ENCODE measurements around the gene SERPINB6. TPM values are rescaled to one million over a fixed set of nuclear protein-coding genes. Genes with fewer than 3 reads are reported as not detected.
A peak's percentile ranks its signal among the peaks of the same experiment; 100 is the strongest.

The SERPINB6 gene
- total and polyA plus RNA-seq, 9 of the 15 experiments (the other 6 are each of a cell fraction or from before 2014, with no cell fraction given): 86.6 to 211 (median 143) TPM

DNA sequence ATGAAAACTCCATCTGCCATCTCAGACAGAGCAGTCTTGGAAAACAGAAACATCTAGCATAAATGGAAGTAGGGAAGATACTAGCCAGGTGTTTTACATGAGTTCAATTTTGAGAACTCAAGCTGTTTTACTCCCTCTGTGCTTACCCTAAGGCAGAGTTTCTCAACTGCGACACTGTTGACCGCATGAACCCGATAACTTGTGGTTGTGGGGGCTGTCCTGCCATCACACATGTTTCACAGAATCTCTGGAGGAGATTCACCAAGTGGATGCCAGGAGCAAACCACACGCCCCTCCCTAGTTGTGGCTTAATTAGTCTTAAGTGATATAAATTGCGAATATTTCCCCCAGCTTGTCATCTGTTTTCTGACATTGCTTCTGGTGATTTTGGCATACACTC lies 2.3 kb upstream of the SERPINB6 start (continued):
- TF ChIP-seq, protein P1, sequence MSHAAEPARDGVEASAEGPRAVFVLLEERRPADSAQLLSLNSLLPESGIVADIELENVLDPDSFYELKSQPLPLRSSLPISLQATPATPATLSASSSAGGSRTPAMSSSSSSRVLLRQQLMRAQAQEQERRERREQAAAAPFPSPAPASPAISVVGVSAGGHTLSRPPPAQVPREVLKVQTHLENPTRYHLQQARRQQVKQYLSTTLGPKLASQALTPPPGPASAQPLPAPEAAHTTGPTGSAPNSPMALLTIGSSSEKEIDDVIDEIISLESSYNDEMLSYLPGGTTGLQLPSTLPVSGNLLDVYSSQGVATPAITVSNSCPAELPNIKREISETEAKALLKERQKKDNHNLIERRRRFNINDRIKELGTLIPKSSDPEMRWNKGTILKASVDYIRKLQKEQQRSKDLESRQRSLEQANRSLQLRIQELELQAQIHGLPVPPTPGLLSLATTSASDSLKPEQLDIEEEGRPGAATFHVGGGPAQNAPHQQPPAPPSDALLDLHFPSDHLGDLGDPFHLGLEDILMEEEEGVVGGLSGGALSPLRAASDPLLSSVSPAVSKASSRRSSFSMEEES (CRISPR knock-in tag; IDR thresholded peaks at IDR 0.05): no peak
- TF ChIP-seq MYBL2 (IDR thresholded peaks at IDR 0.05; ENCODE audit: low read depth): no peak
- no peak for TF ChIP-seq MYBL2 (CRISPR knock-in tag; IDR thresholded peaks at IDR 0.05; ENCODE audit: borderline replicate concordance)
- TF ChIP-seq, protein P2, sequence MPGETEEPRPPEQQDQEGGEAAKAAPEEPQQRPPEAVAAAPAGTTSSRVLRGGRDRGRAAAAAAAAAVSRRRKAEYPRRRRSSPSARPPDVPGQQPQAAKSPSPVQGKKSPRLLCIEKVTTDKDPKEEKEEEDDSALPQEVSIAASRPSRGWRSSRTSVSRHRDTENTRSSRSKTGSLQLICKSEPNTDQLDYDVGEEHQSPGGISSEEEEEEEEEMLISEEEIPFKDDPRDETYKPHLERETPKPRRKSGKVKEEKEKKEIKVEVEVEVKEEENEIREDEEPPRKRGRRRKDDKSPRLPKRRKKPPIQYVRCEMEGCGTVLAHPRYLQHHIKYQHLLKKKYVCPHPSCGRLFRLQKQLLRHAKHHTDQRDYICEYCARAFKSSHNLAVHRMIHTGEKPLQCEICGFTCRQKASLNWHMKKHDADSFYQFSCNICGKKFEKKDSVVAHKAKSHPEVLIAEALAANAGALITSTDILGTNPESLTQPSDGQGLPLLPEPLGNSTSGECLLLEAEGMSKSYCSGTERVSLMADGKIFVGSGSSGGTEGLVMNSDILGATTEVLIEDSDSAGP (CRISPR knock-in tag; IDR thresholded peaks at IDR 0.05): no peak
- TF ChIP-seq KAT2B (IDR thresholded peaks at IDR 0.05; ENCODE audit: low read depth, low read length): no peak
- TF ChIP-seq, protein P3, sequence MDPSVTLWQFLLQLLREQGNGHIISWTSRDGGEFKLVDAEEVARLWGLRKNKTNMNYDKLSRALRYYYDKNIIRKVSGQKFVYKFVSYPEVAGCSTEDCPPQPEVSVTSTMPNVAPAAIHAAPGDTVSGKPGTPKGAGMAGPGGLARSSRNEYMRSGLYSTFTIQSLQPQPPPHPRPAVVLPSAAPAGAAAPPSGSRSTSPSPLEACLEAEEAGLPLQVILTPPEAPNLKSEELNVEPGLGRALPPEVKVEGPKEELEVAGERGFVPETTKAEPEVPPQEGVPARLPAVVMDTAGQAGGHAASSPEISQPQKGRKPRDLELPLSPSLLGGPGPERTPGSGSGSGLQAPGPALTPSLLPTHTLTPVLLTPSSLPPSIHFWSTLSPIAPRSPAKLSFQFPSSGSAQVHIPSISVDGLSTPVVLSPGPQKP (CRISPR knock-in tag; IDR thresholded peaks at IDR 0.05): no peak
- no peak for TF ChIP-seq ZNF146 (CRISPR knock-in tag; IDR thresholded peaks at IDR 0.05; ENCODE audit: unreplicated experiment)
- TF ChIP-seq ARID2 (IDR thresholded peaks at IDR 0.05): no peak
- TF ChIP-seq, protein P4, sequence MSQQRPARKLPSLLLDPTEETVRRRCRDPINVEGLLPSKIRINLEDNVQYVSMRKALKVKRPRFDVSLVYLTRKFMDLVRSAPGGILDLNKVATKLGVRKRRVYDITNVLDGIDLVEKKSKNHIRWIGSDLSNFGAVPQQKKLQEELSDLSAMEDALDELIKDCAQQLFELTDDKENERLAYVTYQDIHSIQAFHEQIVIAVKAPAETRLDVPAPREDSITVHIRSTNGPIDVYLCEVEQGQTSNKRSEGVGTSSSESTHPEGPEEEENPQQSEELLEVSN (IDR thresholded peaks at IDR 0.05; ENCODE audit: borderline replicate concordance in 1 of 2, extremely low read depth in 1 of 2, insufficient read depth in 1 of 2, insufficient read length in 1 of 2, low read depth in 1 of 2, low read length in 1 of 2, poor library complexity in 1 of 2, severe bottlenecking in 1 of 2): no peak
- TF ChIP-seq HNRNPLL (IDR thresholded peaks at IDR 0.05; ENCODE audit: low read depth, low read length, poor library complexity, severe bottlenecking): no peak
- peak; percentile 41; the same call in 1 of the 2 replicates for TF ChIP-seq ARID1B (IDR thresholded peaks at IDR 0.05)
- no peak for TF ChIP-seq NFE2 (IDR thresholded peaks at IDR 0.05; ENCODE audit: low read depth)
- TF ChIP-seq GTF2A2 (tag; IDR thresholded peaks at IDR 0.05): no peak
- TF ChIP-seq ZKSCAN8 (CRISPR knock-in tag; IDR thresholded peaks at IDR 0.05): no peak
- TF ChIP-seq, protein P5, sequence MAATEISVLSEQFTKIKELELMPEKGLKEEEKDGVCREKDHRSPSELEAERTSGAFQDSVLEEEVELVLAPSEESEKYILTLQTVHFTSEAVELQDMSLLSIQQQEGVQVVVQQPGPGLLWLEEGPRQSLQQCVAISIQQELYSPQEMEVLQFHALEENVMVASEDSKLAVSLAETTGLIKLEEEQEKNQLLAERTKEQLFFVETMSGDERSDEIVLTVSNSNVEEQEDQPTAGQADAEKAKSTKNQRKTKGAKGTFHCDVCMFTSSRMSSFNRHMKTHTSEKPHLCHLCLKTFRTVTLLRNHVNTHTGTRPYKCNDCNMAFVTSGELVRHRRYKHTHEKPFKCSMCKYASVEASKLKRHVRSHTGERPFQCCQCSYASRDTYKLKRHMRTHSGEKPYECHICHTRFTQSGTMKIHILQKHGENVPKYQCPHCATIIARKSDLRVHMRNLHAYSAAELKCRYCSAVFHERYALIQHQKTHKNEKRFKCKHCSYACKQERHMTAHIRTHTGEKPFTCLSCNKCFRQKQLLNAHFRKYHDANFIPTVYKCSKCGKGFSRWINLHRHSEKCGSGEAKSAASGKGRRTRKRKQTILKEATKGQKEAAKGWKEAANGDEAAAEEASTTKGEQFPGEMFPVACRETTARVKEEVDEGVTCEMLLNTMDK (IDR thresholded peaks at IDR 0.05; ENCODE audit: borderline replicate concordance, insufficient read depth, low read depth, low read length, poor library complexity, severe bottlenecking): no peak
- no peak for TF ChIP-seq ZNF584 (CRISPR knock-in tag; IDR thresholded peaks at IDR 0.05; ENCODE audit: low read depth)
- no peak for TF ChIP-seq PRPF4 (IDR thresholded peaks at IDR 0.05; ENCODE audit: insufficient read depth, low read depth, low read length, poor library complexity, severe bottlenecking)
- TF ChIP-seq SP1 (CRISPR knock-in tag; IDR thresholded peaks at IDR 0.05): no peak
- TF ChIP-seq ZNF436 (CRISPR knock-in tag; IDR thresholded peaks at IDR 0.05): no peak

Measured in K562 (cell line).